Ovary (tissue), 9 donors: ENCODE measurements around the gene F12. TPM values are rescaled to one million over a fixed set of nuclear protein-coding genes. Genes with fewer than 3 reads are reported as not detected.

ENCODE experiments used
- DNase-seq, 5 donors: peaks; one replicate each; pipeline ENCODE4 v3.0.0-alpha.2; 2019 to 2020
- H3K27ac ChIP-seq, 2 donors: fragments of 200-600 bp; one replicate each; pipeline versions ENCODE4 v1.5.1 to v1.8.0; 2019 to 2022
- H3K27me3 ChIP-seq: fragments of 200-600 bp; one replicate; pipeline ENCODE4 v1.8.0; 2022
- H3K36me3 ChIP-seq: fragments of 200-600 bp; sonication (generic); one replicate; pipeline ENCODE4 v1.5.1; 2019
- H3K4me1 ChIP-seq: one replicate; pipeline ENCODE4 v1.8.1; 2013; ENCODE audit warnings: mild to moderate bottlenecking, moderate library complexity; ENCODE audit not compliant: insufficient read depth
- H3K4me3 ChIP-seq: fragments of 200-600 bp; sonication (generic); one replicate; pipeline ENCODE4 v1.5.1; 2017
- H3K9me3 ChIP-seq, 2 donors: fragments of 200-600 bp in 1 of 2; sonication (generic) in 1 of 2; one replicate each; pipeline versions ENCODE4 v1.5.1 to v1.8.1; 2013 to 2019; ENCODE audit warnings: mild to moderate bottlenecking in 1 of 2, moderate library complexity in 1 of 2
- CTCF ChIP-seq, 3 donors: fragments of 450-650 bp in 2 of 3; fragments of 200-600 bp in 1 of 3; IDR thresholded peaks; one replicate each; pipeline versions ENCODE4 v1.5.1 to v1.8.0; 2016 to 2022; ENCODE audit warnings: antibody characterized with exemption in 3 of 3, mild to moderate bottlenecking in 1 of 3
- EP300 ChIP-seq: sonication (generic); formaldehyde crosslinking; IDR thresholded peaks from one replicate; pipeline ENCODE4 v1.6.1; 2017; ENCODE audit warnings: antibody characterized with exemption
- POLR2A ChIP-seq: fragments of 450-650 bp; IDR thresholded peaks from one replicate; pipeline ENCODE4 v1.6.1; 2017; ENCODE audit warnings: antibody characterized with exemption, mild to moderate bottlenecking, moderate library complexity
- WGBS, 3 donors: extraction: QIAGEN DNeasy Blood & Tissue Kit in 1 of 3; methylation state at CpG; one replicate each; pipeline versions ENCODE4 v1.1.5 to v1.1.7; 2013 to 2017; 5-methylcytosine and 5-hydroxymethylcytosine counted together
- intact Hi-C, 4 donors: fragments of 100-400 bp; cut with DNase I; formaldehyde crosslinking; loops; one replicate each; pipeline versions ENCODE4 v1.11.0 to v1.15.1; 2022 to 2023
- polyA plus RNA-seq, 2 donors: library from polyadenylated mRNA; stranded (reverse); fragments of 200-250 nt in 1 of 2; fragments of 350-450 nt in 1 of 2; fragmentation: Illumina TruSeq in 1 of 2; extraction: RNeasy Lipid Tissue Mini Kit (QIAGEN cat#74804) in 1 of 2; gene quantifications; one replicate each; pipeline ENCODE4 v1.2.3, GENCODE V29; 2013 to 2014
- total RNA-seq, 7 donors: library from RNA; depleted of rRNA in 2 of 7; stranded (reverse); fragments of >200 nt in 2 of 7; fragmentation: NEBNext Ultra II Directional in 3 of 7; extraction: Animal tissue kit (Norgen Biotek cat#: 25700) in 3 of 7; gene quantifications; one replicate each; pipeline versions ENCODE4 v1.1.0 to v1.2.4, GENCODE V29; 2016 to 2023
- donor health status: DM: no; HTN: no; CAD: no; lungs with moderate emphysema.
- donor health status: DM: no; HTN: no; CAD: no.
- donor health status: Bipolar disorder and iron deficiency.
- donor health status: DM: yes; HTN: yes; CAD: no.
- donor health status: DM: no; HTN: no; CAD: no.
- donor health status: DM: yes; HTN: yes; CAD: no.

The F12 gene
- total and polyA plus RNA-seq, 9 donors: 0.28 to 1.7 TPM; not detected in 7

DNA sequence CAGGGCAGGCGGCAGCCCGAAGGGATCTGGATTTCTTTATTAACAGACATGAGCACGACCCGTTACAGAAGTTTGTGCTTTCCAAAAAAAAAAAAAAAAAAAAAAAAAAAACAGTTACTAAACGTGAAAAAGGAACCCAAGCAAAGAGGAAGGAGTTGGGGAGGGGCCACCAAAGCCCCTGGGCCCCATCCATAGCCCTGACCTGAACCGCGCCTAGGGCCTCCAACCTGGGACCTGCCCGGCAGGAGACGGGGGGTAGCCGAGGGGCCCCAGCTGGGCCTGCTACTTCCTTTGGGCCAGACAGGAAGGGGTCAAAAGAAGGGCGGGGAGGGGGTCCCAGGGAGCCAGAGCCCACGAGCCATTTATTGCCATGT is 47.2 kb upstream of the F12 start:
- TF ChIP-seq POLR2A: no peak
- TF ChIP-seq EP300: no peak
- no peak for TF ChIP-seq CTCF (IDR thresholded peaks at IDR 0.05)
- Histone ChIP-seq H3K9me3 (no peaks in the 10 kb centered on the region), H3K27me3 (no peaks in the 10 kb centered on the region), H3K4me1 (peaks cover 7% of the 10 kb centered on the region), H3K27ac (no peak overlapping the region), H3K4me3 (no peak overlapping the region), H3K36me3 (no peaks in the 10 kb centered on the region)
- intact Hi-C loops: loop anchor here (2.0 to 10.0 kb wide), 5 partner anchors 40 to 342 kb away; partner anchors contain the start of genes MXD3 (in 2 of the 4), PDLIM7 (in 1 of the 4) and PFN3 (in 1 of the 4)
- DNase-seq: no peak
- WGBS, 3 donors: 31 to 33% (median 31%) methylated on average over 12 of the region's 12 CpGs

DNA sequence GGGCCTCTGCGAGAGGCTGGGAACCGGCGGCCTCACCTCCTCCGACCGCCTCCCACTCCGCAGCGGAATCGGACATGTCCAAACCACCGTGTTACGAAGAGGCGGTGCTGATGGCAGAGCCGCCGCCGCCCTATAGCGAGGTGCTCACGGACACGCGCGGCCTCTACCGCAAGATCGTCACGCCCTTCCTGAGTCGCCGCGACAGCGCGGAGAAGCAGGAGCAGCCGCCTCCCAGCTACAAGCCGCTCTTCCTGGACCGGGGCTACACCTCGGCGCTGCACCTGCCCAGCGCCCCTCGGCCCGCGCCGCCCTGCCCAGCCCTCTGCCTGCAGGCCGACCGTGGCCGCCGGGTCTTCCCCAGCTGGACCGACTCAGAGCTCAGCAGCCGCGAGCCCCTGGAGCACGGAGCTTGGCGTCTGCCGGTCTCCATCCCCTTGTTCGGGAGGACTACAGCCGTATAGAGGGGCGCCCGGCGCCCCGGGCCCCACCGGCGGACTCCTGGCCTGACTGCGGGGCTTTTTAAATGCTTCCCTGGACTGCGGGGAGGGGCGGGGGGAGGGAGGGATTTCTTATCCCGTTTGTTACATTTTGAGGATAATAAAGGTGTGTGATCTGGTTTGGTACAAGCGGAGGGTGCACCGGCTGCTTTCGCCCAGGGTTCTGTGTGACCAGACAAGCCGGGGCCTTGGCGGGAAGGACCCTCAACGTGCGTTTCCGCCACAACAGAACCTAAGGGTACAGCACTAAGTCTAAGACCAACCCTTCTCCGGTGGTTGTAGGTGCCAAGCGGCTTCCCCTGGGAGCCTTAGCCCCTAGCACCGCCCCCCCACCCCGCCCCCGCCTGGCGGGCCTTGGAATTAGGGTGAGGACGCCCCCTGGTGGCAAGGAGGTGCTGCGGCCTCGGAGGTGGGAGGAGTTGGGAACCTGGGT is 46.6 kb upstream of the F12 start:
- Histone ChIP-seq H3K4me1 (peaks cover 7% of the 10 kb centered on the region), H3K4me3 (peak overlapping the region; percentile 44), H3K27ac (peak overlapping the region; percentile 26 to 49), H3K27me3 (no peaks in the 10 kb centered on the region), H3K9me3 (no peaks in the 10 kb centered on the region), H3K36me3 (no peaks in the 10 kb centered on the region)
- intact Hi-C loops: loop anchor here (2.0 to 10.0 kb wide), 7 partner anchors 41 to 341 kb away; partner anchors contain the start of genes MXD3 (in 2 of the 4), PDLIM7 (in 1 of the 4) and PFN3 (in 1 of the 4)
- DNase-seq: peak; percentile 95 to 97 (median 96)
- TF ChIP-seq CTCF (IDR thresholded peaks at IDR 0.05) (peak; percentile 60 to 93 (median 86)), EP300 (no peak), POLR2A (no peak)
- 1% methylated on average over 33 to 76 of the region's 76 CpGs for WGBS, 3 donors

DNA sequence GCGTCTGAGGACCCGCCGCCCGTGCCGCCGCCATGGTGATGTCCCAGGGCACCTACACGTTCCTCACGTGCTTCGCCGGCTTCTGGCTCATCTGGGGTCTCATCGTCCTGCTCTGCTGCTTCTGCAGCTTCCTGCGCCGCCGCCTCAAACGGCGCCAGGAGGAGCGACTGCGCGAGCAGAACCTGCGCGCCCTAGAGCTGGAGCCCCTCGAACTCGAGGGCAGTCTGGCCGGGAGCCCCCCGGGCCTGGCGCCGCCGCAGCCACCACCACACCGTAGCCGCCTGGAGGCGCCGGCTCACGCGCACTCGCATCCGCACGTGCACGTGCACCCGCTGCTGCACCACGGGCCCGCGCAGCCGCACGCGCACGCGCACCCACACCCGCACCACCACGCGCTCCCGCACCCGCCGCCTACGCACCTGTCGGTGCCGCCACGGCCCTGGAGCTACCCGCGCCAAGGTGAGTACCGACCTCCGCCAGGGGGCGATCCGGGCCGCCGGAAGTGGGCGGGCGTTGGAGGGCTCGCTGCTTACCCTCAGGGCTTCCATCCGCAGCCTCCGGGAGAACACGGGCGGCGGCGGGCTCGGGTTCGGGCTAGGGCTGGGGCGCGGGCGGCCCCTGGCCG is 45.8 kb upstream of the F12 start:
- H3K9me3 ChIP-seq: no peaks in the 10 kb centered on the region
- TF ChIP-seq CTCF (IDR thresholded peaks at IDR 0.05): peak; percentile 67 to 94 (median 92)
- no peak for TF ChIP-seq EP300
- WGBS, 3 donors: 0% methylated on average over 44 to 80 of the region's 80 CpGs
- no peaks in the 10 kb centered on the region for H3K27me3 ChIP-seq
- peak overlapping the region; percentile 44 for H3K4me3 ChIP-seq
- peaks cover 7% of the 10 kb centered on the region for H3K4me1 ChIP-seq
- intact Hi-C loops: loop anchor here (2.0 to 10.0 kb wide), 5 partner anchors 50 to 340 kb away; partner anchors contain the start of genes MXD3 (in 2 of the 4) and PFN3 (in 1 of the 4)
- peak overlapping the region; percentile 26 to 49 for H3K27ac ChIP-seq
- DNase-seq: peak; percentile 77 to 87 (median 85)
- no peaks in the 10 kb centered on the region for H3K36me3 ChIP-seq

GRCh38 chr5:177454397-177455035 is 45.2 kb upstream of the F12 start:
- WGBS, 3 donors: 0 to 1% (median 1%) methylated on average over 13 to 84 of the region's 84 CpGs
- DNase-seq: peak; percentile 88 to 96 (median 94)
- intact Hi-C loops: loop anchor here (2.0 to 10.0 kb wide), 7 partner anchors 37 to 340 kb away; partner anchors contain the start of genes MXD3 (in 2 of the 4) and PFN3 (in 1 of the 4)

More at GRCh38 chr5:177454397-177455035, 45.2 kb upstream of the F12 start:
- H3K9me3 ChIP-seq: no peaks in the 10 kb centered on the region
- TF ChIP-seq EP300 (no peak), POLR2A (peak; percentile 39), CTCF (IDR thresholded peaks at IDR 0.05) (peak; percentile 91 to 98 (median 96))
- peaks cover 7% of the 10 kb centered on the region for H3K4me1 ChIP-seq
- no peaks in the 10 kb centered on the region for H3K36me3 ChIP-seq
- no peaks in the 10 kb centered on the region for H3K27me3 ChIP-seq
- peak overlapping the region; percentile 26 to 49 for H3K27ac ChIP-seq
- H3K4me3 ChIP-seq: peak overlapping the region; percentile 44
